HUDEP-2 (cell line): Measurements from ENCODE around the gene MYLK3.

ENCODE experiments used
- DNase-seq, 76 experiments: peaks; one replicate each; lab custom pipeline; 2025; ENCODE audit not compliant: unreplicated experiment in 76 of 76; lab: John Stamatoyannopoulos, UW

The MYLK3 gene

DNA sequence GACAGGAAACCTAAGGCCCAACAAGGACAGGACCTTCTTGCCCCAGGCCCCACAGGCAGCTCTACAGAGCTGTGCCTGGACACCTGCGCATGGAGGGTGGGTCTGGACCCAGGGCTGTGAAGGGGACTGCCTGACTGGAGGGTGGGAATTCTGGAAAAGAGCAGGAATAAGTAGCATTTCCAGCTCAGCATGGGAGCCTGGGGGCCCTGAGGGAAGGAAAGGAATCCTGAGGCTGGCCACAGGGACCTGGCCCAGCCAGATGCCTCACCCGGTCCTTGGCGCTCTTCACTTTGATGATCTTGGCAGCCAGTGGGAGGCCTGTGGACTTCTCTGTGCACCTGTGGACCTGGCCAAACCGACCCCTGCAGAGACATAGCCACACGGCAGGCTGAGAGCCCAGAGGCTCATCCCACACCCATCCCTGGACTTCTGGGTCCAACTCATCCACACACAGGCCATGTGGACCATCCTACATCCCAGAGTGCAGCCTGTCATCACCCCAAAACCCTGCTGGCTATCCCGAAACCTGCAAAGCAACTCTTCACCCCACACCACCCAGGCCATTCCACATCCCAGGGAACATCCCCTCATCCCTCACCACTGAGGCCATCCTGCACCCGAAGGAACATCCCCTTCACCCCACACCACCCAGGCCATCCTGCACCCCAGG is 18.7 kb downstream of the MYLK3 start:
- DNase-seq: no peak

GRCh38 chr16:46728806-46729205 is 19.3 kb downstream of the MYLK3 start:
- DNase-seq: no peak

GRCh38 chr16:46727630-46728029 is 20.5 kb downstream of the MYLK3 start:
- no peak for DNase-seq

- no peak for DNase-seq
Observed at GRCh38 chr16:46727184-46727583, 21.0 kb downstream of the MYLK3 start.

GRCh38 chr16:46721885-46722284 is 26.3 kb downstream of the MYLK3 start:
- no peak for DNase-seq

GRCh38 chr16:46720619-46721018 is 27.5 kb downstream of the MYLK3 start:
- DNase-seq: no peak

DNA sequence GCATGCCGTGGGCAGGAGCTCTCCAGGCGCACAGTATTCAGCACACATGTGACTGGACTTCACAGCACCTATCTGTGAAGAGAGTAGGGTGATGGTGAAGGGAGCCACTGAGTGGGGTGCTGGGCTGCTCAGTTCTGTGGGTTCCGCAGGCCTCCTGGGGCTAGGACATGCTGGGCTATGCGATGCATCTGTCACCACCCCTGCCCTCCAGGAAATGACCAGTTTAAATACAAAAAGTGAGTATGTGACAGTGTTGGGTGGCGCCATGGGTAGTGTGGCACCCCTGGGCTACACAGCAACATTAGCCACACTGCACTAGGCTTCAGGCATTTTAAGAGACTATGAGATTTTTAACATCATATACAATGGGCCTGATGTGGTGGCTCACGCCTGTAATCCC is 28.6 kb downstream of the MYLK3 start:
- no peak for DNase-seq

- DNase-seq: no peak
Observed at GRCh38 chr16:46718214-46718613, 29.9 kb downstream of the MYLK3 start.

DNA sequence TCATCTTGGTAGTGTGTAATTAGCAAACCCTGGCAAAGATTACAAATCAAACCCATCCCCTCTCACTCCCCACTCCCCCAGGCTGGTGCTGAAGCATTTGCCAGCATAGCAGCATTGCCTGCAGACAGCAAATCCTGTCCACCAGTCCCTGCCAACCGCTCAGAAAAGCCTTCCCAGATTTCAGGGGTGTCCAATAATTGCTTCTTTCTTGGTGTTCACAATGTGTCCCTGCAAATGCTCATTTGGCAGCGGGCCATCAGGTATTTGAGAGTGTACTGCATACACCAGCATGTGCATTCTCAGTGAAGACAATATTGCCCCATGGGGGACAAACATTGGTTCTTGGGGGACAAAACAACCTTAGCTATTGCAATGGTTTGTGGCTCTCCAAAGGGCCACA is 30.5 kb downstream of the MYLK3 start:
- no peak for DNase-seq

DNA sequence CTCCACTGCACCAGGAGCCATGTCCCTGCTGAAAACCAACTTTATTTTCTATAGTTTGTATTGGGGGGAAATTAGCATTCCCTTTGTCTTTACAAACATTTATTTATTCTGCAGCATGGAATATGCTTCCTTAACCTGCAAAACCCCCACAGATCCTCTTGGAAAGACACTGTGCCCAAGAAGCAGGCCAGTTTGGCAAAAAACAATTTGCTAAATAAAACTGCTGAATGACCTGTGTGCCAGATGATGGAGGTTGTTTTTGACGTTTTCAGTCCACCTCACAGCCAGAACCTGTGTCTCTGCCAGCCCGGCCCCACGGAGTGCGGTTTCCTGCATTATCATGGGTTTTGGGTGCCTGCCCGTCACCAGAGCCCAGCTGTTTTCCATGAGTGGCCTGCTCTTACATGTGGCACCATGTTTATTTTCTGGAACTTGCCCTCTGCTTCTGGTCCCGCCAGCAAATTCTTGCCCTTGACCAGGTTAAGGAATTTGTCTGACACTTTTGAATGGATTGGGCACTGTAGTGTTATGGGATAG is 32.3 kb downstream of the MYLK3 start:
- peak in 3 of 76 experiments; percentile 2 to 16 (median 3) for DNase-seq

DNA sequence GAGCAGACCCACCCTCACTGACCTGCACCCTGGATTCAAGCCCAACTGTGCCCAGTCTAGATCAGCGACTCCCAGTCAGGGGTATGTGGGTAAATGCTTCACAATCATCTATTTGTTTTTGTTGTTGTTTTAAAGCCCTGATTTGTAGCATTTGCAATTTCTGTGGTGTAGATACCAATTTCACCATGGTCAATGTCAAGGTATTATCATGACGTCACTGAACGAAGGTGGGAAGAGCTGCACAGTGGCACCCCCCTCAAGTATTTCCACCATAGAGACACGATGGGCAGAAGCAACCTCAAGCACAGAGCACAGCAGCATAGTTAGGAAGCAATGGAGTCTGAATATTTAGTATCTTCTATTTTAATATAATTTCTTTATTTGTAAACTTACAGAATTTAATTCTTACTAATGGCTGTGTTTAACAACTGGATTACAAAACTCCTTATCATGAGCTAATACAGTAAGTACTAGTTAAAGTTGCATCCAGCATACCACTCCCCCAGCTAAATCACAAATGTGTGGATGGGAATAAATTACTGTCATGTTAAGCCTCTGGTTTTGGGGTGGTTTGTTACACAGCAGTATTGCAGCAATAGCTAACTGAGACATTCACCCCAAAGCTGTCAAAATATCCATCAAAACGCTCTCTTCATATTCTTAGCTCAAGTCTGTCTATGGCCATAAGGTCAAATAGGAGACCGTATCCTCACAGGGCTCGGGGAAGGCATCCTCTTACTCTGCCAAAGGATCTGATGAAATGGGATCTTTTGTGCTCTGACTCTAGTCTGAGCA is 33.1 kb downstream of the MYLK3 start:
- DNase-seq: no peak

GRCh38 chr16:46713634-46714033 is 34.5 kb downstream of the MYLK3 start:
- DNase-seq: no peak

DNA sequence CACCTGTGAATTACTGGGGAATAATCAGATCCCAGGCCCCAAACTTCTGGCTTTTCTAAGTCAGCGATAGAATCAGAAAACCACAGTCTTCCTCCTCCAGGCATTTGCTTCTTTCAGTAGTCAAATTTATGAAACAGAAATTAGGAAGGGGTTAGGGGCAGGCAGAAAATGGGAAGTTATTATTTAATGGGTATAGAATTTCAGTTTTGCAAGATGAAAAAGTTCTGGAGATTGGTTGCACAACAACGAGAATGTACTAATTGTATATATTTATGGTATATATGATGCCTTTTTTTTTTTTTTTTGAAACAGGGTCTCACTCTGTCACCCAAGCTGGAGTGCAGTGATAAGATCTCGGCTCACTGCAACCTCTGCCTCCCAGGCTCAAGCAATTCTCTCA is 35.2 kb downstream of the MYLK3 start:
- no peak for DNase-seq

DNA sequence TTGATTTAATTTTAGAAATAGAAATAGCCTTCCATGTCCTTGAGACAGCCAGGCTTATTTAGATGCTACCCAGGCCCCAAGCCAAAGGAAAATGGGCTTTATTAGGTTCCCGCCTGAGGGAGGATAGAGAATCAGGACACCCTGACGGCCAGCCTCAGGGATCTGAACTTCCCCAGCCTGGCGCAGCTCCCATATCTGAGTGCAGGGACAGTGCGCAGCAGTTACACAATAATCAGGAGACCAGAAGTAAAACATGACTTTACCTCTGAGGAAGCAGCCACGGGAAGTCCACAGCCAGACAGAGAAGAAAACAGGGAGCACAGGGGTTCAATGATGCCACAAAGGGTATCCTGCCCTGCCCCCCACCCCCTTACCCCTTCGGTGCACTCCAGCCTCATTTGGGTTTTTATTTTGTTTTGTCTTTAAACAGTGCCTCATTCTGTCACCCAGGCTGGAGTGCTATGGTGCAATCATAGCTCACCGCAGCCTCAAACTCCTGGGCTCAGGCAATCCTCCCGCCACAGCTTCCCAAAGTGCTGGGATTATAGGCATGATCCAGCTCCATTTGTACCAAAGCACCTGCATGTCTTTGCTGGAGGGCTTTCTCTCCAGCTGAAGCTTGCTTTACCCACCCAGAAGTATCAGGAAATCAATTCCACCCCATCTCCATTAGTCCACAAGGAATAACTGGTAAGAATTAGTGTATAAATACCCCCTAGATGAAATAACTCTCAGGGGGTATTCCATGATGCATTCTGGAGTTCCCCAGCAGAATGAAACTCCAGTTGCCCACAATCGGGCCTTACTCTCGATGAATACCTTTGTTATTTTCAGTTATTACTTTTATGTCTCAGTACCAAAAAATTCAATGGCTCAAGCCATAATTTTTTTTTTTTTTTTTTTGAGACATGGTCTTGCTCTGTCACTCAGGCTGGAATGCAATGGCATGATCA is 36.8 kb downstream of the MYLK3 start:
- no peak for DNase-seq

DNA sequence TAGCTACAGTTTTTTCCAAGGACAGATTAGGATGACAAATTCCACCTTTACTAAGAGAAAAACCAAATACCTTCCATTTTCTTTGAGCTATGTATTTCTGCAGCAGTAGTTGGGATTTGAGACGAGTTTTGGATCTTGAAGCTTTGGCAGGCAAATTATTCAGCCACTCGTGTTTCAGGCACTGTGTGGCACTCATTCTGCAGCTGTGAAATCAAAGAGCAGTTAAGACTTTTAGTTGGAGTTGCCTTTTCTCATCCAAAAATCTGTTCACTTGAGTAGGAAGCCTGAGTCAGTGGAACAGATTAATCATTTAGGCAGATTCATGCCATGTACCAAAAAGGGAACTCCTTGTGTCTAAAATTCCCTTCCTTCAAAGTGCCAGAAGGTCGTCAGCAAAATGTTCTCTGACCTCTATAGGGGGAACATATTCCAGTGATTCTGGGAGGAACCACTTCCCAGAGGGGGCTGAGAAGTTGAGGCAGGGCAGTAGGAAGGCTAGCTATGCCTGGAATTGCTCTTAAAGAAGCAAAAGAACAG is 38.6 kb downstream of the MYLK3 start:
- no peak for DNase-seq

DNA sequence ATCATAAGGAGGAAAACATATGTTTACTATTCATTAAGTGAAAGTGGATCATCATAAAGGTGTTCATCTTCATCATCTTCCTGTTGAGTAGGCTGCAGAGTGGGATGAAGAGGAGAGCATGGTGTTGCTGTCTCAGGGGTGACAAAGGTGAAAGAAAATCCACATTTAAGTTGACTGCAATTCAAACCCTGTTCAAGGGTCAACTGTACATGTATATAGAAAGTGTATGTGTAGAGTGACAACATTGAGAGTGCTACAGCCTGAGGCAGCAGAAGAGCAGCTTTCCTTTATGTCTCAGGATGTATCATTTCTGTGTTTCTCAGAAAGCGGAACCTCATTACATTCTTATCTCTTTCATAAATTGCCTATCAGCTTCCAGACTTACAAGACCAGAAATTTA is 41.5 kb downstream of the MYLK3 start:
- no peak for DNase-seq

DNA sequence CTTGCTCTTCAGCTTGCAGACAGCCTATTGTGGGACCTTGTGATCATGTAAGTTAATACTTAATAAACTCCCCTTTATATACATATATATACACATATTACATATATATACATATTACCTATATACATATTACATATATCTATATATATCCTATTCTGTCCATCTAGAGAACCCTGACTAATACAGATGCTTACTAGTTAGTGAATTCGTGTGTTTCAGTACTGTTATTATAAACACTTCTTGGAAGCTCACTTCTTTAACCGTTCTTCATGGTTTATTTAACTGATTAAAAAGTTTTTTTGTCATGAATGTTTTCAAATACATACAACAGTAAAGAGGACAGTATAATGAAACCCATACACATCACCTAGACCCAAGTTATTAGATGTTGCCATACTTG is 46.1 kb downstream of the MYLK3 start:
- DNase-seq: no peak

DNA sequence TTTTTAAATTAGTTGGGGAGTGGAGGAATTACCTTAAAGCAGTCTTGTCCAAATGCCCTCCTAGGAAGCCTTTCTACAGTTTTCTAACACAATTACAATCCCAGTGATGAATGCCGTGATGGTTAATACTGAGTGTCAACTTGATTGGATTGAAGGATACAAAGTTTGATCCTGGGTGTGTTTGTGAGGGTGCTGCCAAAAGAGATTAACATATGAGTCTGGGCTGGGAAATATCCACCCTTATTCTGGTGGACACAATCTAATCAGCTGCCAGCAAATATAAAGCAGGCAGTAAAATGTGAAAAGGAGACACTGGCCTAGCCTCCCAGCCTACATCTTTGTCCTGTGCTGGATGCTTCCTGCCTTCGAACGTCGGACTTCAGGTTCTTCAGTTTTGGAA is 46.5 kb downstream of the MYLK3 start:
- peak in 9 of 76 experiments; percentile 4 to 31 (median 23) for DNase-seq

- no peak for DNase-seq
Observed at GRCh38 chr16:46700048-46700447, 48.1 kb downstream of the MYLK3 start.

DNA sequence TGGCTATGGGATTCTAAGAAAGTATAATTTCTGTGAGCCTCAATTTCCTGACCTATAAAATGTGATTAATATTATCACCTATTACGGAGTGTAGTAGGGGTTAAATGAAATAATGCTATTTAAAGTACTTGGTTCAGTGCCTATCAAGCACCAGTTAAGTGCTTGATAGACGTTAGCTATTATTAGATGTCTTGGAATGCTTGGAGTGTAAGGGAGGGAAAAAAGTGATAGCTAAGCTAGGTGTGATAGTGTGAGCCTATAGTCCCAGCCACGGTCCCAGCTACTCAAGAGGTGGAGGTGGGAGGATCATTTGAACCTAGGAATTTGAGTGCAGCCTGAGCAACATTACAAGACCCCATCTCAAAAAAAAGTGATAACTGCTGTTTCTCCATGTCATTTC is 51.2 kb downstream of the MYLK3 start:
- no peak for DNase-seq

GRCh38 chr16:46695937-46696336 is 52.2 kb downstream of the MYLK3 start:
- no peak for DNase-seq
